ENCODE measurements around the gene SLC29A3. TPM values are rescaled to one million over a fixed set of nuclear protein-coding genes. Genes with fewer than 3 reads are reported as not detected.
"Not testable (repeated sequence)": the region's sequence is repeated elsewhere in the genome, so short reads cannot be mapped to it uniquely, and the experiment has no call there.

Gene SLC29A3
- 3.4 and 3.5 TPM in 2 replicates for total RNA-seq (2014; rRNA removed; shearing (Covaris generic); ENCODE audit: low replicate concordance)

- Histone ChIP-seq H3K79me2 (ENCODE audit: low read length) (no peaks in the 10 kb centered on the region), H3K4me2 (ENCODE audit: low read depth, low read length, poor library complexity, severe bottlenecking) (peak within 1 kb of the TSS; percentile 78), H2AFZ (ENCODE audit: low read length) (peak within 1 kb of the TSS; percentile 100; the same call in 1 of the 2 replicates), H3K9ac (ENCODE audit: low read length) (peak within 1 kb of the TSS; percentile 91), H3K4me3 (ENCODE audit: low read length) (peak within 1 kb of the TSS; percentile 95), H3K9me3 (ENCODE audit: low read length) (no peaks in the 10 kb centered on the region), H4K20me1 (ENCODE audit: insufficient read depth, low read depth, low read length) (peaks cover 3% of the 10 kb centered on the region; the same call in 1 of the 2 replicates), H3K27ac (ENCODE audit: low read length) (no peak within 1 kb of the TSS), H3K27me3 (ENCODE audit: low read length) (no peaks in the 10 kb centered on the region), H3K36me3 (ENCODE audit: insufficient read depth, low read length) (no peaks in the 10 kb centered on the region), H3K4me1 (ENCODE audit: low read length) (peaks cover 10% of the 10 kb centered on the region), H3K9me2 (replicated peaks; ENCODE audit: insufficient read depth, low read length) (no peaks in the 10 kb centered on the region)
- peak; percentile 94 for DNase-seq
These were observed at the start of gene SLC29A3 for GRCh38 chr10:71319042-71319799. Gene SLC29A3, plus strand, starts transcription at chr10:71319259. Its CDS starts 51 bp downstream, at chr10:71319310.

GRCh38 chr10:71269301-71270288 is 49.5 kb upstream of the SLC29A3 start:
- Histone ChIP-seq H3K36me3 (ENCODE audit: insufficient read depth, low read length) (no peaks in the 10 kb centered on the region), H3K4me1 (ENCODE audit: low read length) (no peaks in the 10 kb centered on the region; the same call in 1 of the 2 replicates), H2AFZ (ENCODE audit: low read length) (no peak overlapping the region), H3K9ac (ENCODE audit: low read length) (no peak overlapping the region), H4K20me1 (ENCODE audit: insufficient read depth, low read depth, low read length) (no peaks in the 10 kb centered on the region), H3K27ac (ENCODE audit: low read length) (no peak overlapping the region), H3K9me2 (replicated peaks; ENCODE audit: insufficient read depth, low read length) (no peaks in the 10 kb centered on the region), H3K27me3 (ENCODE audit: low read length) (no peaks in the 10 kb centered on the region), H3K9me3 (ENCODE audit: low read length) (no peaks in the 10 kb centered on the region), H3K4me2 (ENCODE audit: low read depth, low read length, poor library complexity, severe bottlenecking) (no peak overlapping the region), H3K79me2 (ENCODE audit: low read length) (no peaks in the 10 kb centered on the region), H3K4me3 (ENCODE audit: low read length) (no peak overlapping the region)
- no peak for DNase-seq

GRCh38 chr10:71270301-71271220 is 48.5 kb upstream of the SLC29A3 start:
- Histone ChIP-seq H3K27me3 (ENCODE audit: low read length) (no peaks in the 10 kb centered on the region), H3K79me2 (ENCODE audit: low read length) (no peaks in the 10 kb centered on the region), H3K9me3 (ENCODE audit: low read length) (no peaks in the 10 kb centered on the region), H3K4me1 (ENCODE audit: low read length) (no peaks in the 10 kb centered on the region; the same call in 1 of the 2 replicates), H3K4me2 (ENCODE audit: low read depth, low read length, poor library complexity, severe bottlenecking) (no peak overlapping the region), H3K9me2 (replicated peaks; ENCODE audit: insufficient read depth, low read length) (no peaks in the 10 kb centered on the region), H3K27ac (ENCODE audit: low read length) (no peak overlapping the region), H3K4me3 (ENCODE audit: low read length) (no peak overlapping the region), H4K20me1 (ENCODE audit: insufficient read depth, low read depth, low read length) (no peaks in the 10 kb centered on the region), H3K9ac (ENCODE audit: low read length) (no peak overlapping the region), H2AFZ (ENCODE audit: low read length) (no peak overlapping the region), H3K36me3 (ENCODE audit: insufficient read depth, low read length) (no peaks in the 10 kb centered on the region)
- DNase-seq, result peak; percentile 89

- Histone ChIP-seq H4K20me1 (ENCODE audit: insufficient read depth, low read depth, low read length) (no peaks in the 10 kb centered on the region), H3K79me2 (ENCODE audit: low read length) (no peaks in the 10 kb centered on the region), H3K4me3 (ENCODE audit: low read length) (no peak overlapping the region), H3K9me2 (replicated peaks; ENCODE audit: insufficient read depth, low read length) (no peaks in the 10 kb centered on the region), H3K9me3 (ENCODE audit: low read length) (no peaks in the 10 kb centered on the region), H3K27ac (ENCODE audit: low read length) (no peak overlapping the region), H3K36me3 (ENCODE audit: insufficient read depth, low read length) (no peaks in the 10 kb centered on the region), H3K27me3 (ENCODE audit: low read length) (no peaks in the 10 kb centered on the region), H3K9ac (ENCODE audit: low read length) (no peak overlapping the region), H3K4me1 (ENCODE audit: low read length) (no peaks in the 10 kb centered on the region; the same call in 1 of the 2 replicates), H2AFZ (ENCODE audit: low read length) (no peak overlapping the region), H3K4me2 (ENCODE audit: low read depth, low read length, poor library complexity, severe bottlenecking) (no peak overlapping the region)
- no peak for DNase-seq
These were observed 47.4 kb upstream of the SLC29A3 start for GRCh38 chr10:71271662-71272055.

- Histone ChIP-seq H3K27ac (ENCODE audit: low read length) (no peak overlapping the region), H3K79me2 (ENCODE audit: low read length) (no peaks in the 10 kb centered on the region), H3K4me3 (ENCODE audit: low read length) (no peak overlapping the region), H3K4me1 (ENCODE audit: low read length) (no peaks in the 10 kb centered on the region), H2AFZ (ENCODE audit: low read length) (no peak overlapping the region), H3K9me2 (replicated peaks; ENCODE audit: insufficient read depth, low read length) (no peaks in the 10 kb centered on the region), H3K4me2 (ENCODE audit: low read depth, low read length, poor library complexity, severe bottlenecking) (no peak overlapping the region), H3K27me3 (ENCODE audit: low read length) (no peaks in the 10 kb centered on the region), H4K20me1 (ENCODE audit: insufficient read depth, low read depth, low read length) (no peaks in the 10 kb centered on the region), H3K36me3 (ENCODE audit: insufficient read depth, low read length) (no peaks in the 10 kb centered on the region), H3K9ac (ENCODE audit: low read length) (no peak overlapping the region), H3K9me3 (ENCODE audit: low read length) (no peaks in the 10 kb centered on the region)
- no peak for DNase-seq
These were observed 46.8 kb upstream of the SLC29A3 start for GRCh38 chr10:71272056-71272771.

GRCh38 chr10:71272974-71273373 is 46.1 kb upstream of the SLC29A3 start:
- H3K27me3 ChIP-seq (ENCODE audit: low read length); H3K4me3 ChIP-seq (ENCODE audit: low read length); DNase-seq; H3K4me1 ChIP-seq (ENCODE audit: low read length); H3K9me2 ChIP-seq (replicated peaks; ENCODE audit: insufficient read depth, low read length); H3K9ac ChIP-seq (ENCODE audit: low read length); H3K36me3 ChIP-seq (ENCODE audit: insufficient read depth, low read length); H2AFZ ChIP-seq (ENCODE audit: low read length); H3K79me2 ChIP-seq (ENCODE audit: low read length); H3K4me2 ChIP-seq (ENCODE audit: low read depth, low read length, poor library complexity, severe bottlenecking); H4K20me1 ChIP-seq (ENCODE audit: insufficient read depth, low read depth, low read length); H3K9me3 ChIP-seq (ENCODE audit: low read length); H3K27ac ChIP-seq (ENCODE audit: low read length): not testable (repeated sequence)

- Histone ChIP-seq H3K79me2 (ENCODE audit: low read length) (no peaks in the 10 kb centered on the region), H3K27ac (ENCODE audit: low read length) (no peak overlapping the region), H3K36me3 (ENCODE audit: insufficient read depth, low read length) (no peaks in the 10 kb centered on the region), H3K4me2 (ENCODE audit: low read depth, low read length, poor library complexity, severe bottlenecking) (no peak overlapping the region), H3K9ac (ENCODE audit: low read length) (no peak overlapping the region), H3K4me3 (ENCODE audit: low read length) (no peak overlapping the region), H3K9me2 (replicated peaks; ENCODE audit: insufficient read depth, low read length) (no peaks in the 10 kb centered on the region), H3K9me3 (ENCODE audit: low read length) (no peaks in the 10 kb centered on the region), H4K20me1 (ENCODE audit: insufficient read depth, low read depth, low read length) (no peaks in the 10 kb centered on the region), H2AFZ (ENCODE audit: low read length) (no peak overlapping the region), H3K4me1 (ENCODE audit: low read length) (no peaks in the 10 kb centered on the region), H3K27me3 (ENCODE audit: low read length) (no peaks in the 10 kb centered on the region)
- DNase-seq, result no peak
These were observed 45.6 kb upstream of the SLC29A3 start for GRCh38 chr10:71273506-71273905.
